PC-3 (cell line): Measurements from ENCODE around the gene CACNA1D. TPM values are rescaled to one million over a fixed set of nuclear protein-coding genes. Genes with fewer than 3 reads are reported as not detected.

Experiments
- ATAC-seq: fragments of 200-7000 bp; cut with Tn5 transposase; 2 replicates; pipeline ENCODE4 v1.9.1; 2020; ENCODE audit warnings: mild to moderate bottlenecking, moderate library complexity
- BruUV-seq: library from RNA; stranded (reverse); fragments of 400-500 nt; replicated peaks from 2 replicates; lab custom pipeline; 2021; lab: Mats Ljungman, UMichigan
- CTCF ChIA-PET: fragments of 300-600 bp; sonication (Branson Sonifier 250); formaldehyde crosslinking; loops from one replicate; lab custom pipeline; 2022; ENCODE audit warnings: antibody characterized with exemption; lab: Charles Lee
- POLR2A ChIA-PET: fragments of 300-600 bp; sonication (Branson Sonifier 250); formaldehyde crosslinking; loops from one replicate; lab custom pipeline; 2022; ENCODE audit warnings: antibody characterized with exemption; ENCODE audit not compliant: unreplicated experiment; lab: Charles Lee
- DNase-seq: peaks from one replicate; pipeline ENCODE4 v3.0.0-alpha.2; 2015
- H2AFZ ChIP-seq: fragments of 300-600 bp; sonication (generic); 2 replicates; pipeline ENCODE4 v1.6.0; 2016; ENCODE audit warnings: antibody characterized with exemption, low read length
- H3F3A ChIP-seq: fragments of 300-600 bp; sonication (generic); one replicate; pipeline ENCODE4 v1.6.0; 2017; ENCODE audit warnings: antibody characterized with exemption, low read length, control low read depth, mild to moderate bottlenecking; ENCODE audit not compliant: unreplicated experiment
- H3K27ac ChIP-seq: fragments of 300-600 bp; sonication (generic); 2 replicates; pipeline ENCODE4 v1.5.1; 2016; ENCODE audit warnings: mild to moderate bottlenecking, low read length
- H3K27me3 ChIP-seq: fragments of 300-600 bp; sonication (generic); 2 replicates; pipeline ENCODE4 v1.6.1; 2016; ENCODE audit warnings: low read length, mixed read lengths
- H3K36me3 ChIP-seq: fragments of 300-600 bp; sonication (generic); 2 replicates; pipeline ENCODE4 v1.6.1; 2016; ENCODE audit warnings: low read depth, mixed run types, low read length, mixed read lengths
- H3K4me1 ChIP-seq: fragments of 300-600 bp; sonication (generic); 2 replicates; pipeline ENCODE4 v1.5.1; 2016; ENCODE audit warnings: low read length; ENCODE audit not compliant: insufficient read depth
- H3K4me2 ChIP-seq: fragments of 300-600 bp; sonication (generic); 2 replicates; pipeline ENCODE4 v1.6.0; 2016; ENCODE audit warnings: low read length
- H3K4me3 ChIP-seq: fragments of 300-600 bp; sonication (generic); 2 replicates; pipeline ENCODE4 v1.5.1; 2016; ENCODE audit warnings: mild to moderate bottlenecking, low read length, mixed read lengths
- H3K79me2 ChIP-seq: fragments of 300-600 bp; sonication (generic); 2 replicates; pipeline ENCODE4 v1.6.1; 2017; ENCODE audit warnings: low read length, mixed read lengths
- H3K9ac ChIP-seq: fragments of 300-600 bp; sonication (generic); 2 replicates; pipeline ENCODE4 v1.6.0; 2016; ENCODE audit warnings: mild to moderate bottlenecking, low read length
- H3K9me2 ChIP-seq: fragments of 300-600 bp; sonication (generic); replicated peaks from 2 replicates; pipeline ENCODE4 v1.6.1; 2016; ENCODE audit warnings: mixed run types, low read length, mixed read lengths
- H3K9me3 ChIP-seq: fragments of 300-600 bp; sonication (generic); 2 replicates; pipeline ENCODE4 v1.6.1; 2016; ENCODE audit warnings: low read length, mixed read lengths
- H4K20me1 ChIP-seq: fragments of 300-600 bp; sonication (generic); 2 replicates; pipeline ENCODE4 v1.6.1; 2016; ENCODE audit warnings: low read length, mixed read lengths
- CTCF ChIP-seq: fragments of 300-600 bp; sonication (generic); conservative IDR thresholded peaks from 2 replicates; pipeline ENCODE4 v1.5.1; 2017; ENCODE audit warnings: antibody characterized with exemption, low read depth, mild to moderate bottlenecking, low read length
- EZH2 ChIP-seq: fragments of 300-600 bp; sonication (generic); IDR thresholded peaks from one replicate; pipeline ENCODE4 v1.6.1; 2017; ENCODE audit warnings: antibody characterized with exemption, mild to moderate bottlenecking, low read length; ENCODE audit not compliant: unreplicated experiment
- EZH2phosphoT487 ChIP-seq: fragments of 300-600 bp; sonication (generic); IDR thresholded peaks from 2 replicates; pipeline ENCODE4 v1.6.1; 2018; ENCODE audit warnings: mild to moderate bottlenecking, antibody characterized with exemption, low read length, borderline replicate concordance
- intact Hi-C: fragments of 100-400 bp; cut with micrococcal nuclease; formaldehyde crosslinking; loops from 2 replicates; pipeline ENCODE4 v1.9.0; 2023
- total RNA-seq: library from RNA; depleted of rRNA; stranded (reverse); fragments of >200 nt; gene quantifications from 2 replicates; pipeline ENCODE4 v1.2.3, GENCODE V29; 2014

The CACNA1D gene
- total RNA-seq, 1 experiment from 2014 or later, result not detected

- Histone ChIP-seq H3K4me1 (no peaks in the 10 kb centered on the region), H3K4me3 (no peak overlapping the region), H3K9me3 (no peaks in the 10 kb centered on the region), H3K9me2 (no peaks in the 10 kb centered on the region), H3F3A (no peaks in the 10 kb centered on the region), H3K27ac (no peak overlapping the region), H4K20me1 (no peaks in the 10 kb centered on the region), H3K9ac (no peak overlapping the region), H3K27me3 (peaks cover 84% of the 10 kb centered on the region), H2AFZ (no peak overlapping the region), H3K36me3 (no peaks in the 10 kb centered on the region), H3K4me2 (no peak overlapping the region), H3K79me2 (no peaks in the 10 kb centered on the region)
- CTCF ChIA-PET, result no interaction called here
- ATAC-seq (peak; percentile 67), DNase-seq (peak; percentile 28)
- intact Hi-C loops, result no loop called here
- no peak for TF ChIP-seq EZH2phosphoT487
- peak; percentile 40; the same call in 1 of the 2 replicates for TF ChIP-seq CTCF
- POLR2A ChIA-PET, result no interaction called here
- BruUV-seq, result no TSS peak
Measured at GRCh38 chr3:53729618-53730017, 235.2 kb downstream of the CACNA1D start.

GRCh38 chr3:53730576-53730975 is 236.2 kb downstream of the CACNA1D start:
- no peaks in the 10 kb centered on the region for H3K9me2 ChIP-seq
- ChIA-PET POLR2A (no interaction called here), CTCF (no interaction called here)
- no peak overlapping the region for H3K4me3 ChIP-seq
- H3K27ac ChIP-seq, result no peak overlapping the region
- DNase-seq, result no peak
- no peak overlapping the region for H2AFZ ChIP-seq
- H3K36me3 ChIP-seq, result no peaks in the 10 kb centered on the region
- no peaks in the 10 kb centered on the region for H4K20me1 ChIP-seq
- H3K9me3 ChIP-seq, result no peaks in the 10 kb centered on the region
- no peak for TF ChIP-seq CTCF
- no peak for TF ChIP-seq EZH2phosphoT487
- no peak for TF ChIP-seq EZH2
- H3K4me1 ChIP-seq, result no peaks in the 10 kb centered on the region
- H3K4me2 ChIP-seq, result no peak overlapping the region
- intact Hi-C loops, result no loop called here
- BruUV-seq, result no TSS peak
- H3K27me3 ChIP-seq, result peaks cover 83% of the 10 kb centered on the region
- no peak for ATAC-seq
- no peaks in the 10 kb centered on the region for H3K79me2 ChIP-seq
- no peak overlapping the region for H3K9ac ChIP-seq
- no peaks in the 10 kb centered on the region for H3F3A ChIP-seq

- H4K20me1 ChIP-seq, result no peaks in the 10 kb centered on the region
- H3K36me3 ChIP-seq, result no peaks in the 10 kb centered on the region
- ATAC-seq (no peak), DNase-seq (no peak)
- no TSS peak for BruUV-seq
- no peak overlapping the region for H3K4me3 ChIP-seq
- no peaks in the 10 kb centered on the region for H3F3A ChIP-seq
- no peak overlapping the region for H2AFZ ChIP-seq
- CTCF ChIA-PET, result no interaction called here
- no peak overlapping the region for H3K4me2 ChIP-seq
- no peaks in the 10 kb centered on the region for H3K4me1 ChIP-seq
- no peaks in the 10 kb centered on the region for H3K9me2 ChIP-seq
- H3K27ac ChIP-seq, result no peak overlapping the region
- H3K27me3 ChIP-seq, result peaks cover 76% of the 10 kb centered on the region
- TF ChIP-seq EZH2phosphoT487, result no peak
- no peak for TF ChIP-seq CTCF
- TF ChIP-seq EZH2, result no peak
- H3K9me3 ChIP-seq, result no peaks in the 10 kb centered on the region
- intact Hi-C loops, result no loop called here
- POLR2A ChIA-PET, result no interaction called here
- H3K79me2 ChIP-seq, result no peaks in the 10 kb centered on the region
- no peak overlapping the region for H3K9ac ChIP-seq
Measured at GRCh38 chr3:53731934-53732624, 237.7 kb downstream of the CACNA1D start.
